Measurements from ENCODE around the gene RNF2.

- TF ChIP-seq CTCF (IDR thresholded peaks at IDR 0.05) (no peak), POLR2A (IDR thresholded peaks at IDR 0.05) (no peak)
Observed at GRCh38 chr1:185073725-185074124, 28.4 kb downstream of the RNF2 start.

Measured in suprapubic skin (tissue), 3 donors.